ENCODE results near the gene AKAP5. TPM values are rescaled to one million over a fixed set of nuclear protein-coding genes. Genes with fewer than 3 reads are reported as not detected.
A peak's percentile ranks its signal among the peaks of the same experiment; 100 is the strongest.

Gene AKAP5
- total RNA-seq, 1 donor from 2014 or later: 2.9 TPM

GRCh38 chr14:64447876-64448670, 17.2 kb upstream of the AKAP5 start:
- Histone ChIP-seq H3K4me3 (ENCODE audit: insufficient read depth, low read depth, low read length) (no peak overlapping the region), H3K36me3 (ENCODE audit: insufficient read depth, low read length) (peaks cover 30% of the 10 kb centered on the region), H3K9me3 (ENCODE audit: insufficient read depth, low read depth, low read length) (no peaks in the 10 kb centered on the region), H3K79me2 (ENCODE audit: insufficient read depth, low read length) (no peaks in the 10 kb centered on the region), H3K4me1 (ENCODE audit: insufficient read depth, low read length) (peaks cover 20% of the 10 kb centered on the region), H2AFZ (ENCODE audit: low read depth, low read length) (no peak overlapping the region), H3K9ac (ENCODE audit: low read length) (no peak overlapping the region), H3K4me2 (ENCODE audit: low read length) (peak overlapping the region; percentile 14), H4K20me1 (ENCODE audit: insufficient read depth, low read length) (no peaks in the 10 kb centered on the region), H3K27me3 (ENCODE audit: insufficient read depth, low read length) (no peaks in the 10 kb centered on the region), H3K27ac (ENCODE audit: low read depth, low read length) (no peak overlapping the region)
- Mint-ChIP-seq H3K4me1 (ENCODE audit: low read depth, unreplicated experiment) (peaks cover 39% of the 10 kb centered on the region), H3K36me3 (ENCODE audit: low read depth, unreplicated experiment) (peaks cover 17% of the 10 kb centered on the region), H3K27me3 (ENCODE audit: low read depth, unreplicated experiment) (no peaks in the 10 kb centered on the region), H3K27ac (ENCODE audit: unreplicated experiment) (peak overlapping the region; percentile 49), H3K9me3 (ENCODE audit: unreplicated experiment) (no peaks in the 10 kb centered on the region), H3K4me3 (ENCODE audit: unreplicated experiment) (no peak overlapping the region)
- TF ChIP-seq EZH2 (IDR thresholded peaks at IDR 0.05; ENCODE audit: insufficient read depth, low read length): no peak
- TF ChIP-seq, protein P1, sequence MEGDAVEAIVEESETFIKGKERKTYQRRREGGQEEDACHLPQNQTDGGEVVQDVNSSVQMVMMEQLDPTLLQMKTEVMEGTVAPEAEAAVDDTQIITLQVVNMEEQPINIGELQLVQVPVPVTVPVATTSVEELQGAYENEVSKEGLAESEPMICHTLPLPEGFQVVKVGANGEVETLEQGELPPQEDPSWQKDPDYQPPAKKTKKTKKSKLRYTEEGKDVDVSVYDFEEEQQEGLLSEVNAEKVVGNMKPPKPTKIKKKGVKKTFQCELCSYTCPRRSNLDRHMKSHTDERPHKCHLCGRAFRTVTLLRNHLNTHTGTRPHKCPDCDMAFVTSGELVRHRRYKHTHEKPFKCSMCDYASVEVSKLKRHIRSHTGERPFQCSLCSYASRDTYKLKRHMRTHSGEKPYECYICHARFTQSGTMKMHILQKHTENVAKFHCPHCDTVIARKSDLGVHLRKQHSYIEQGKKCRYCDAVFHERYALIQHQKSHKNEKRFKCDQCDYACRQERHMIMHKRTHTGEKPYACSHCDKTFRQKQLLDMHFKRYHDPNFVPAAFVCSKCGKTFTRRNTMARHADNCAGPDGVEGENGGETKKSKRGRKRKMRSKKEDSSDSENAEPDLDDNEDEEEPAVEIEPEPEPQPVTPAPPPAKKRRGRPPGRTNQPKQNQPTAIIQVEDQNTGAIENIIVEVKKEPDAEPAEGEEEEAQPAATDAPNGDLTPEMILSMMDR (IDR thresholded peaks at IDR 0.05; ENCODE audit: insufficient read depth, low read depth, low read length): no peak
- DNase-seq (ENCODE audit: low read depth): peak; percentile 51
- no peak for FAIRE-seq

DNA sequence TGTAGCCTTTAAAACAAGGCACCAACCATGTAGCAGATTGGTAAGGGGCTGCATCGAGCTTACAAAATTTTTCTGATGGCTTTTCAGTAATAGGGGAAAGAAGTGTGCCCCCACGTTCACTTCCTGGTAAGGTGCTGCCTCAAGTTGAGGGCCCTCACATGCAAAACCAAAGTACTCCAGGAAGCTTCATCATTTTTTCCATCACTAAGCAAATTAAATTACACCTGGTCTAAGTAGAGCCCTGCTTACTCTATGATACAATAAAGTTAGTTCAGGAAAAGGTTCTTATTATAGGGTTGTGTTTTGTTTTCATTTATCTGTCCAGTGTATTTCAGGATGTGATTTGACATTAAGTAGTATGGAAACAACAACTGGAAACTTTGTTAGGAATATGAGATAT, 15.0 kb upstream of the AKAP5 start:
- Histone ChIP-seq H3K4me3 (ENCODE audit: insufficient read depth, low read depth, low read length) (no peak overlapping the region), H3K27me3 (ENCODE audit: insufficient read depth, low read length) (no peaks in the 10 kb centered on the region), H3K27ac (ENCODE audit: low read depth, low read length) (no peak overlapping the region), H4K20me1 (ENCODE audit: insufficient read depth, low read length) (no peaks in the 10 kb centered on the region), H3K79me2 (ENCODE audit: insufficient read depth, low read length) (no peaks in the 10 kb centered on the region), H2AFZ (ENCODE audit: low read depth, low read length) (no peak overlapping the region), H3K9ac (ENCODE audit: low read length) (no peak overlapping the region), H3K4me1 (ENCODE audit: insufficient read depth, low read length) (peaks cover 14% of the 10 kb centered on the region), H3K36me3 (ENCODE audit: insufficient read depth, low read length) (peaks cover 30% of the 10 kb centered on the region), H3K9me3 (ENCODE audit: insufficient read depth, low read depth, low read length) (no peaks in the 10 kb centered on the region), H3K4me2 (ENCODE audit: low read length) (no peak overlapping the region)
- H3K36me3 Mint-ChIP-seq (ENCODE audit: low read depth, unreplicated experiment): peaks cover 8% of the 10 kb centered on the region
- peaks cover 22% of the 10 kb centered on the region for H3K4me1 Mint-ChIP-seq (ENCODE audit: low read depth, unreplicated experiment)
- DNase-seq (ENCODE audit: low read depth): no peak
- no peak overlapping the region for H3K27ac Mint-ChIP-seq (ENCODE audit: unreplicated experiment)
- no peak overlapping the region for H3K4me3 Mint-ChIP-seq (ENCODE audit: unreplicated experiment)
- H3K9me3 Mint-ChIP-seq (ENCODE audit: unreplicated experiment): no peaks in the 10 kb centered on the region
- H3K27me3 Mint-ChIP-seq (ENCODE audit: low read depth, unreplicated experiment): no peaks in the 10 kb centered on the region
- no peak for TF ChIP-seq EZH2 (IDR thresholded peaks at IDR 0.05; ENCODE audit: insufficient read depth, low read length)
- TF ChIP-seq, protein P1 (IDR thresholded peaks at IDR 0.05; ENCODE audit: insufficient read depth, low read depth, low read length): no peak
- no peak for FAIRE-seq

- no peak for DNase-seq (ENCODE audit: low read depth)
- Histone ChIP-seq H3K36me3 (ENCODE audit: insufficient read depth, low read length) (peaks cover 33% of the 10 kb centered on the region), H3K4me1 (ENCODE audit: insufficient read depth, low read length) (no peaks in the 10 kb centered on the region), H3K9ac (ENCODE audit: low read length) (no peak overlapping the region), H3K4me2 (ENCODE audit: low read length) (no peak overlapping the region), H3K27me3 (ENCODE audit: insufficient read depth, low read length) (no peaks in the 10 kb centered on the region), H3K9me3 (ENCODE audit: insufficient read depth, low read depth, low read length) (no peaks in the 10 kb centered on the region), H3K79me2 (ENCODE audit: insufficient read depth, low read length) (no peaks in the 10 kb centered on the region), H3K4me3 (ENCODE audit: insufficient read depth, low read depth, low read length) (no peak overlapping the region), H3K27ac (ENCODE audit: low read depth, low read length) (no peak overlapping the region), H2AFZ (ENCODE audit: low read depth, low read length) (no peak overlapping the region), H4K20me1 (ENCODE audit: insufficient read depth, low read length) (no peaks in the 10 kb centered on the region)
- FAIRE-seq: no peak
- no peaks in the 10 kb centered on the region for H3K9me3 Mint-ChIP-seq (ENCODE audit: unreplicated experiment)
- H3K4me3 Mint-ChIP-seq (ENCODE audit: unreplicated experiment): no peak overlapping the region
- TF ChIP-seq EZH2 (IDR thresholded peaks at IDR 0.05; ENCODE audit: insufficient read depth, low read length): no peak
- TF ChIP-seq, protein P1 (IDR thresholded peaks at IDR 0.05; ENCODE audit: insufficient read depth, low read depth, low read length): no peak
- H3K27ac Mint-ChIP-seq (ENCODE audit: unreplicated experiment): no peak overlapping the region
- H3K4me1 Mint-ChIP-seq (ENCODE audit: low read depth, unreplicated experiment): no peaks in the 10 kb centered on the region
- no peaks in the 10 kb centered on the region for H3K27me3 Mint-ChIP-seq (ENCODE audit: low read depth, unreplicated experiment)
- peaks cover 12% of the 10 kb centered on the region for H3K36me3 Mint-ChIP-seq (ENCODE audit: low read depth, unreplicated experiment)
Observed at GRCh38 chr14:64454671-64455070, 10.6 kb upstream of the AKAP5 start.

Data from astrocyte (in vitro differentiated cells and primary cell).